PFSK-1 (cell line): ENCODE measurements around the gene MED20.

ENCODE experiments used
- FOXP2 ChIP-seq: optimal IDR thresholded peaks from 2 replicates; pipeline ENCODE3; 2011; ENCODE audit warnings: borderline replicate concordance, control low read depth, inconsistent platforms; ENCODE audit not compliant: insufficient read depth; ENCODE audit errors: extremely low read length, extremely low read depth
- POLR2AphosphoS5 ChIP-seq: IDR thresholded peaks from 2 replicates; pipeline ENCODE4 v1.6.1; 2012; ENCODE audit warnings: low read depth, mild to moderate bottlenecking, control low read depth, low read length, moderate library complexity
- SIN3A ChIP-seq: IDR thresholded peaks from 2 replicates; pipeline ENCODE4 v1.6.1; 2012; ENCODE audit warnings: mild to moderate bottlenecking, low read length, moderate library complexity, borderline replicate concordance; ENCODE audit not compliant: insufficient read depth
- TAF1 ChIP-seq: IDR thresholded peaks from 2 replicates; pipeline ENCODE4 v1.6.1; 2012; ENCODE audit warnings: low read length, control low read depth, borderline replicate concordance; ENCODE audit not compliant: insufficient read depth
- TF ChIP-seq, protein P1 (sequence below), 2 experiments: IDR thresholded peaks; 2 replicates each; pipeline versions ENCODE4 v1.6.1 to v1.8.0; 2011 to 2012; ENCODE audit warnings: low read depth in 2 of 2, low read length in 2 of 2, control low read depth in 1 of 2, inconsistent platforms in 1 of 2, mild to moderate bottlenecking in 1 of 2, moderate library complexity in 1 of 2; ENCODE audit not compliant: insufficient read depth in 1 of 2

MED20 gene

DNA sequence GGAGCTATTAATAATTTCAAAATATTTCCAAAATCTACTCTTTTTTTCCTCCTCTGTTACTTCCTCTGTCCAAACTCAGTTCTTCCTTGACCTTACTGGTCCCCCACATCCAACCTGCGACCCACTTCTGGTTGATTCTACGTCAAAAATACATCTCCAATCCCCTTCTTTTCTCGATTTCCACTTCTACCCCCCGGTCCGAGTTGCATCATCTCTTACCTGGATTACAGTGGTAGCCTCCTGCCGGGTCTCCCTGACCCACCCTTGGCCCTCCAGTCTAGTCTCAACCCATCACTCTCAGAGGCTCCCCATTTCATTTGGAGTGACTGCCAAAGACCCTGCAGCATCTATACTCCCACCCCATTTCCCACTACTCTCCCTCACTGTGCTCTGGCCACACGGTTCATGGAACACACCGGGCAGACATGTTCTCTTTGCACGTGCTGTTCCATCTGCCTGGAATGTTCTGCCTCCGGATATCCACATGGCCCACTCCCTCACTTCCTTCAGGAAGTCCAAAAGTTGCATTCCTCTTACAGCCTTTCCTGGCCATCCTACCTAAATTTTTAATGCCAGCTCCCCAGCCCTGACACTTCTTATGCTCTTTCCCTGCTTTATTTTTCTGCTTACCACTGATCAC is 26.8 kb upstream of the MED20 start:
- TF ChIP-seq SIN3A (no peak), FOXP2 (no peak), POLR2AphosphoS5 (no peak), TAF1 (no peak)
- TF ChIP-seq, protein P1, sequence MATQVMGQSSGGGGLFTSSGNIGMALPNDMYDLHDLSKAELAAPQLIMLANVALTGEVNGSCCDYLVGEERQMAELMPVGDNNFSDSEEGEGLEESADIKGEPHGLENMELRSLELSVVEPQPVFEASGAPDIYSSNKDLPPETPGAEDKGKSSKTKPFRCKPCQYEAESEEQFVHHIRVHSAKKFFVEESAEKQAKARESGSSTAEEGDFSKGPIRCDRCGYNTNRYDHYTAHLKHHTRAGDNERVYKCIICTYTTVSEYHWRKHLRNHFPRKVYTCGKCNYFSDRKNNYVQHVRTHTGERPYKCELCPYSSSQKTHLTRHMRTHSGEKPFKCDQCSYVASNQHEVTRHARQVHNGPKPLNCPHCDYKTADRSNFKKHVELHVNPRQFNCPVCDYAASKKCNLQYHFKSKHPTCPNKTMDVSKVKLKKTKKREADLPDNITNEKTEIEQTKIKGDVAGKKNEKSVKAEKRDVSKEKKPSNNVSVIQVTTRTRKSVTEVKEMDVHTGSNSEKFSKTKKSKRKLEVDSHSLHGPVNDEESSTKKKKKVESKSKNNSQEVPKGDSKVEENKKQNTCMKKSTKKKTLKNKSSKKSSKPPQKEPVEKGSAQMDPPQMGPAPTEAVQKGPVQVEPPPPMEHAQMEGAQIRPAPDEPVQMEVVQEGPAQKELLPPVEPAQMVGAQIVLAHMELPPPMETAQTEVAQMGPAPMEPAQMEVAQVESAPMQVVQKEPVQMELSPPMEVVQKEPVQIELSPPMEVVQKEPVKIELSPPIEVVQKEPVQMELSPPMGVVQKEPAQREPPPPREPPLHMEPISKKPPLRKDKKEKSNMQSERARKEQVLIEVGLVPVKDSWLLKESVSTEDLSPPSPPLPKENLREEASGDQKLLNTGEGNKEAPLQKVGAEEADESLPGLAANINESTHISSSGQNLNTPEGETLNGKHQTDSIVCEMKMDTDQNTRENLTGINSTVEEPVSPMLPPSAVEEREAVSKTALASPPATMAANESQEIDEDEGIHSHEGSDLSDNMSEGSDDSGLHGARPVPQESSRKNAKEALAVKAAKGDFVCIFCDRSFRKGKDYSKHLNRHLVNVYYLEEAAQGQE (IDR thresholded peaks at IDR 0.05; ENCODE audit: insufficient read depth in 1 of 2, low read depth in 2 of 2, low read length in 2 of 2), result no peak

DNA sequence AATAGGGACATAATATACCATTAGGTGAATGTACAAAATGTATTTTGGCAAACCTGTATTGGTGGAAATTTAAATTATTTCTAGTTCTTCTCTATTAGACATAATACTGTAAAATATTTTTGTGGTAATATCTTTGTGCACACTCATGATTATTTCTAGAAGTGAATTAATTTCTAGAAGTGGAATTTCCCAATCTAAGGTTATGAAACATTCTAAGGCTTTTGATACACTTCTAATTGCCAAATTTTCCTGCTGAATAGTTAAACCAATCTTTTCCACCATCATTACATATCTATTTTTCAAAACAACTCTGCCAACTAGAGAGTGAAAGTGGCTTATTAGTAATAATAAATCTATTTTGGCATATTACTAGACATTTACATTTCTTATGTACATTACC is 22.5 kb upstream of the MED20 start:
- TF ChIP-seq SIN3A, result no peak
- TF ChIP-seq POLR2AphosphoS5, result no peak
- no peak for TF ChIP-seq TAF1
- TF ChIP-seq, protein P1 (IDR thresholded peaks at IDR 0.05; ENCODE audit: insufficient read depth in 1 of 2, low read depth in 2 of 2, low read length in 2 of 2), result no peak
- no peak for TF ChIP-seq FOXP2

DNA sequence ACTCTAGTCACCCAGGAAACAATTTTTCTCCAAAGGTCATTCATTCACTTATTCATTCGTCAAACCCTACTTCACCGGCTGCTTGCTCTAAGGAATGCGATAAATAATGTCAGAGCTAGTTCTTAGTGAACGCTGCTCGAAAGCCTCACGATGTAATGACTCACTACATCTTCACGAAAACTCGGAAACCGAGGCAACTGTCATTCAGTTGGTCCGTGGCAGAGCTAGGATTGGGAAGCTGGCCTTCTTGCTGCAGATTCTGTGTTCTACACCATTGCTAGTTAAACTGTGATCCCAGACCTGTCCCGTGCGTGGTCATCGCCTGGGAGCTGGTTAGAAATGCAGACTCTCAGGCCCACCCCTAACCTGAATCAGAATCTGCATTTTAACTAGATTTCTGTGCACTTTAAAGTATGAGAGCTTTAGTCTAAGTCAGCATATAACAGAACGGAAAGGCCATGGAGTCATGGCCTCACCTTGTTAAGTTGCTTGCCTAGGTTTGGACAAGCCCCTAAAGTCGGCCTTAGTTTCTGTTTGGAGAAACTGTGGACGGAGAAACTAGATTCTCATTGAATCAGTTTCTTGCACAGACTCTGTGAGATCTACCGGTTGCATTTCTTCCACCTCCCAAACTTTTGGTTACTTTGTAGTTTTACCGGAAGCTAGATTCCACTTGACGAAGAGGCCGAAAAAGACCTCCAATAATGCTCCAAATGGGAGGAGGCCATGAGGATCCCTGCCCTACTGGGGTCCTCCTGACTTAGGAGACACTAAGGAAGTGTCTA is 21.3 kb upstream of the MED20 start:
- no peak; the same call in 1 of the 2 replicates for TF ChIP-seq TAF1
- TF ChIP-seq POLR2AphosphoS5, result no peak
- TF ChIP-seq SIN3A, result no peak
- TF ChIP-seq, protein P1 (IDR thresholded peaks at IDR 0.05; ENCODE audit: insufficient read depth in 1 of 2, low read depth in 2 of 2, low read length in 2 of 2), result no peak

DNA sequence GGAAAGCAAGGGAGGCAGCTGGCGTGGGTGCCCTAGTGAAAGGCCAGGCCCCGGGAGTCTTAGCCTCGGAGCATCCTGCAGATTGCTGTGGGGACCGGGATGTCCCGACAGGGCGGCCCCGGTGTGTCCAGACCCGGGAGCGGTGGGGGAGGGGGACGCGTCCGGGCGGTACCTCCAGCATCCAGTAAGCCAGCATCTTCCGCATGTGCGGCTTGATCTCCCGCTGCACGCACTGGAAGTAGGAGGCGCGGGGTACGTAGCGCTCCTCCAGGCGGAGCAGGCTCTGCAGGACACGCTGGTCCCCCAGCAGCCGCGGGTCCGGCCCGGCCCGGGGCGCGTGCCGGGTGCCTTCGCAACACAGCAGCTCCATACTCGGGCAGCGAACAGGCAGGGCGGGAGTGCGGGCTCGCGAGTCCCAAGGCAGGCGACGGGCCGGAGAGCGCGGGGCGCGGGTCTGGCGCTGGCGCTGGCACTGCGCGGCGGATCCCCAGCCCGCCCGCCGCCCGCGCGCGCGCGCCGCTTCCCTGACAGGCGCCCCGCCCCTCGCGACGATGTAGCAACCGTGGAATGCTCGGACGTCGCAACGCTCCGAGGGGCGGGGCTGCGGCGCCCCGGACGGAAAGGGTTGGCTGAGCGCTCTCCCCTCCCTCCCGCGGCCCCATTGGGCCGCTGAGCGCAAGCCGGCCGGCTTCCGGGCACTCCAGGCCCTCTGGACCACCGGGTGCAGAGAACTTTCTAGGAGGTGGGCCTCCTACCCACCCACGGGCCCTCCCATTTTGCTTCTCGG is 20.5 kb upstream of the MED20 start, which contains the start of gene CCND3:
CCND3 (minus strand) TSS at position 529 of the 787 bp plus-strand sequence; CDS start at position 370, 159 bp downstream.
- TF ChIP-seq, protein P1 (IDR thresholded peaks at IDR 0.05; ENCODE audit: insufficient read depth in 1 of 2, low read depth in 2 of 2, low read length in 2 of 2), result no peak
- peak; percentile 63 for TF ChIP-seq FOXP2
- 0 out of 2 replicates have a peak, but pooled peaks have one; percentile 24 for TF ChIP-seq SIN3A
- peak; percentile 89 for TF ChIP-seq POLR2AphosphoS5
- TF ChIP-seq TAF1, result peak; percentile 48; the same call in 1 of the 2 replicates
